ENCODE measurements around the gene TPCN1.

Gene TPCN1

GRCh38 chr12:113269257-113269943 lies 48.1 kb downstream of the TPCN1 start:
- Histone ChIP-seq H3K4me3 (ENCODE audit: insufficient read depth, low read depth, low read length, poor library complexity, severe bottlenecking) (no peak overlapping the region), H3K27ac (ENCODE audit: insufficient read depth, low read length, poor library complexity, severe bottlenecking) (no peak overlapping the region), H3K4me1 (ENCODE audit: control insufficient read depth, insufficient read depth, low read length, poor library complexity, severe bottlenecking) (no peaks in the 10 kb centered on the region), H3K36me3 (ENCODE audit: control insufficient read depth, insufficient read depth, low read length) (peaks cover 58% of the 10 kb centered on the region), H3K9me3 (ENCODE audit: control insufficient read depth, low read length) (no peaks in the 10 kb centered on the region), H3K27me3 (replicated peaks; ENCODE audit: control insufficient read depth, insufficient read depth, low read length, poor library complexity, severe bottlenecking) (no peaks in the 10 kb centered on the region)
- no peak for DNase-seq

GRCh38 chr12:113270709-113271009 lies 49.4 kb downstream of the TPCN1 start:
- Histone ChIP-seq H3K27ac (ENCODE audit: insufficient read depth, low read length, poor library complexity, severe bottlenecking) (no peak overlapping the region), H3K27me3 (replicated peaks; ENCODE audit: control insufficient read depth, insufficient read depth, low read length, poor library complexity, severe bottlenecking) (no peaks in the 10 kb centered on the region), H3K4me3 (ENCODE audit: insufficient read depth, low read depth, low read length, poor library complexity, severe bottlenecking) (no peak overlapping the region), H3K36me3 (ENCODE audit: control insufficient read depth, insufficient read depth, low read length) (peaks cover 56% of the 10 kb centered on the region), H3K9me3 (ENCODE audit: control insufficient read depth, low read length) (no peaks in the 10 kb centered on the region), H3K4me1 (ENCODE audit: control insufficient read depth, insufficient read depth, low read length, poor library complexity, severe bottlenecking) (no peaks in the 10 kb centered on the region)
- no peak for DNase-seq

GRCh38 chr12:113271466-113271852 lies 50.2 kb downstream of the TPCN1 start:
- Histone ChIP-seq H3K4me3 (ENCODE audit: insufficient read depth, low read depth, low read length, poor library complexity, severe bottlenecking) (no peak overlapping the region), H3K27me3 (replicated peaks; ENCODE audit: control insufficient read depth, insufficient read depth, low read length, poor library complexity, severe bottlenecking) (no peaks in the 10 kb centered on the region), H3K27ac (ENCODE audit: insufficient read depth, low read length, poor library complexity, severe bottlenecking) (no peak overlapping the region), H3K36me3 (ENCODE audit: control insufficient read depth, insufficient read depth, low read length) (peaks cover 53% of the 10 kb centered on the region), H3K4me1 (ENCODE audit: control insufficient read depth, insufficient read depth, low read length, poor library complexity, severe bottlenecking) (no peaks in the 10 kb centered on the region), H3K9me3 (ENCODE audit: control insufficient read depth, low read length) (no peaks in the 10 kb centered on the region)
- no peak for DNase-seq

- Histone ChIP-seq H3K36me3 (ENCODE audit: control insufficient read depth, insufficient read depth, low read length) (peaks cover 56% of the 10 kb centered on the region), H3K27ac (ENCODE audit: insufficient read depth, low read length, poor library complexity, severe bottlenecking) (no peak overlapping the region)
Observed at GRCh38 chr12:113271853-113272561, 50.7 kb downstream of the TPCN1 start.

GRCh38 chr12:113273053-113273725 lies 51.9 kb downstream of the TPCN1 start:
- Histone ChIP-seq H3K4me1 (ENCODE audit: control insufficient read depth, insufficient read depth, low read length, poor library complexity, severe bottlenecking) (no peaks in the 10 kb centered on the region), H3K36me3 (ENCODE audit: control insufficient read depth, insufficient read depth, low read length) (peaks cover 63% of the 10 kb centered on the region), H3K4me3 (ENCODE audit: insufficient read depth, low read depth, low read length, poor library complexity, severe bottlenecking) (no peak overlapping the region), H3K9me3 (ENCODE audit: control insufficient read depth, low read length) (no peaks in the 10 kb centered on the region), H3K27me3 (replicated peaks; ENCODE audit: control insufficient read depth, insufficient read depth, low read length, poor library complexity, severe bottlenecking) (no peaks in the 10 kb centered on the region), H3K27ac (ENCODE audit: insufficient read depth, low read length, poor library complexity, severe bottlenecking) (no peak overlapping the region)
- DNase-seq, result no peak

More at GRCh38 chr12:113271853-113272561, 50.7 kb downstream of the TPCN1 start:
- no peaks in the 10 kb centered on the region for H3K9me3 ChIP-seq (ENCODE audit: control insufficient read depth, low read length)
- DNase-seq, result no peak
- H3K4me1 ChIP-seq (ENCODE audit: control insufficient read depth, insufficient read depth, low read length, poor library complexity, severe bottlenecking), result no peaks in the 10 kb centered on the region
- H3K27me3 ChIP-seq (replicated peaks; ENCODE audit: control insufficient read depth, insufficient read depth, low read length, poor library complexity, severe bottlenecking), result no peaks in the 10 kb centered on the region
- no peak overlapping the region for H3K4me3 ChIP-seq (ENCODE audit: insufficient read depth, low read depth, low read length, poor library complexity, severe bottlenecking)

- no peaks in the 10 kb centered on the region for H3K27me3 ChIP-seq (replicated peaks; ENCODE audit: control insufficient read depth, insufficient read depth, low read length, poor library complexity, severe bottlenecking)
- no peaks in the 10 kb centered on the region for H3K4me1 ChIP-seq (ENCODE audit: control insufficient read depth, insufficient read depth, low read length, poor library complexity, severe bottlenecking)
- H3K4me3 ChIP-seq (ENCODE audit: insufficient read depth, low read depth, low read length, poor library complexity, severe bottlenecking), result no peak overlapping the region
- no peak for DNase-seq
- H3K27ac ChIP-seq (ENCODE audit: insufficient read depth, low read length, poor library complexity, severe bottlenecking), result no peak overlapping the region
- no peaks in the 10 kb centered on the region for H3K9me3 ChIP-seq (ENCODE audit: control insufficient read depth, low read length)
- peaks cover 48% of the 10 kb centered on the region for H3K36me3 ChIP-seq (ENCODE audit: control insufficient read depth, insufficient read depth, low read length)
Observed at GRCh38 chr12:113274848-113275247, 53.6 kb downstream of the TPCN1 start.

GRCh38 chr12:113276306-113276705 lies 55.0 kb downstream of the TPCN1 start:
- Histone ChIP-seq H3K36me3 (ENCODE audit: control insufficient read depth, insufficient read depth, low read length) (peaks cover 47% of the 10 kb centered on the region), H3K4me1 (ENCODE audit: control insufficient read depth, insufficient read depth, low read length, poor library complexity, severe bottlenecking) (no peaks in the 10 kb centered on the region), H3K4me3 (ENCODE audit: insufficient read depth, low read depth, low read length, poor library complexity, severe bottlenecking) (no peak overlapping the region), H3K27ac (ENCODE audit: insufficient read depth, low read length, poor library complexity, severe bottlenecking) (no peak overlapping the region), H3K9me3 (ENCODE audit: control insufficient read depth, low read length) (no peaks in the 10 kb centered on the region), H3K27me3 (replicated peaks; ENCODE audit: control insufficient read depth, insufficient read depth, low read length, poor library complexity, severe bottlenecking) (no peaks in the 10 kb centered on the region)
- no peak for DNase-seq

GRCh38 chr12:113276946-113277500 lies 55.8 kb downstream of the TPCN1 start:
- H3K9me3 ChIP-seq (ENCODE audit: control insufficient read depth, low read length), result no peaks in the 10 kb centered on the region
- DNase-seq, result no peak
- H3K27ac ChIP-seq (ENCODE audit: insufficient read depth, low read length, poor library complexity, severe bottlenecking), result no peak overlapping the region
- no peaks in the 10 kb centered on the region for H3K27me3 ChIP-seq (replicated peaks; ENCODE audit: control insufficient read depth, insufficient read depth, low read length, poor library complexity, severe bottlenecking)
- no peaks in the 10 kb centered on the region for H3K4me1 ChIP-seq (ENCODE audit: control insufficient read depth, insufficient read depth, low read length, poor library complexity, severe bottlenecking)
- H3K4me3 ChIP-seq (ENCODE audit: insufficient read depth, low read depth, low read length, poor library complexity, severe bottlenecking), result no peak overlapping the region
- peaks cover 41% of the 10 kb centered on the region for H3K36me3 ChIP-seq (ENCODE audit: control insufficient read depth, insufficient read depth, low read length)

GRCh38 chr12:113277511-113277910 lies 56.2 kb downstream of the TPCN1 start:
- no peak for DNase-seq
- H3K36me3 ChIP-seq (ENCODE audit: control insufficient read depth, insufficient read depth, low read length), result peaks cover 38% of the 10 kb centered on the region
- no peaks in the 10 kb centered on the region for H3K9me3 ChIP-seq (ENCODE audit: control insufficient read depth, low read length)
- no peak overlapping the region for H3K4me3 ChIP-seq (ENCODE audit: insufficient read depth, low read depth, low read length, poor library complexity, severe bottlenecking)
- H3K27me3 ChIP-seq (replicated peaks; ENCODE audit: control insufficient read depth, insufficient read depth, low read length, poor library complexity, severe bottlenecking), result no peaks in the 10 kb centered on the region
- H3K27ac ChIP-seq (ENCODE audit: insufficient read depth, low read length, poor library complexity, severe bottlenecking), result no peak overlapping the region
- H3K4me1 ChIP-seq (ENCODE audit: control insufficient read depth, insufficient read depth, low read length, poor library complexity, severe bottlenecking), result no peaks in the 10 kb centered on the region

GRCh38 chr12:113278141-113278540 lies 56.9 kb downstream of the TPCN1 start:
- Histone ChIP-seq H3K27ac (ENCODE audit: insufficient read depth, low read length, poor library complexity, severe bottlenecking) (no peak overlapping the region), H3K4me3 (ENCODE audit: insufficient read depth, low read depth, low read length, poor library complexity, severe bottlenecking) (no peak overlapping the region), H3K4me1 (ENCODE audit: control insufficient read depth, insufficient read depth, low read length, poor library complexity, severe bottlenecking) (no peaks in the 10 kb centered on the region), H3K9me3 (ENCODE audit: control insufficient read depth, low read length) (no peaks in the 10 kb centered on the region), H3K27me3 (replicated peaks; ENCODE audit: control insufficient read depth, insufficient read depth, low read length, poor library complexity, severe bottlenecking) (no peaks in the 10 kb centered on the region), H3K36me3 (ENCODE audit: control insufficient read depth, insufficient read depth, low read length) (peaks cover 34% of the 10 kb centered on the region)
- no peak for DNase-seq

All from effector memory CD4-positive, alpha-beta T cell (primary cell).